ENCODE data around the gene CHMP4B.
A peak's percentile ranks its signal among the peaks of the same experiment; 100 is the strongest.

Gene CHMP4B

GRCh38 chr20:33787253-33787891, 23.8 kb upstream of the CHMP4B start:
- no peak for DNase-seq (ENCODE audit: low spot score)
- POLR2A ChIA-PET (ENCODE audit: low non-redundant PET): no interaction called here
- no peak for TF ChIP-seq CTCF (conservative IDR thresholded peaks at IDR 0.05; ENCODE audit: low read depth)
- CTCF ChIA-PET: interaction anchor here (0.6 kb wide), 2 partner anchors 8 to 240 kb away, joined by 3 read pairs; no protein-coding TSS in a partner anchor
- H3K27ac ChIP-seq: peak overlapping the region; percentile 96; the same call in 1 of the 2 replicates

DNA sequence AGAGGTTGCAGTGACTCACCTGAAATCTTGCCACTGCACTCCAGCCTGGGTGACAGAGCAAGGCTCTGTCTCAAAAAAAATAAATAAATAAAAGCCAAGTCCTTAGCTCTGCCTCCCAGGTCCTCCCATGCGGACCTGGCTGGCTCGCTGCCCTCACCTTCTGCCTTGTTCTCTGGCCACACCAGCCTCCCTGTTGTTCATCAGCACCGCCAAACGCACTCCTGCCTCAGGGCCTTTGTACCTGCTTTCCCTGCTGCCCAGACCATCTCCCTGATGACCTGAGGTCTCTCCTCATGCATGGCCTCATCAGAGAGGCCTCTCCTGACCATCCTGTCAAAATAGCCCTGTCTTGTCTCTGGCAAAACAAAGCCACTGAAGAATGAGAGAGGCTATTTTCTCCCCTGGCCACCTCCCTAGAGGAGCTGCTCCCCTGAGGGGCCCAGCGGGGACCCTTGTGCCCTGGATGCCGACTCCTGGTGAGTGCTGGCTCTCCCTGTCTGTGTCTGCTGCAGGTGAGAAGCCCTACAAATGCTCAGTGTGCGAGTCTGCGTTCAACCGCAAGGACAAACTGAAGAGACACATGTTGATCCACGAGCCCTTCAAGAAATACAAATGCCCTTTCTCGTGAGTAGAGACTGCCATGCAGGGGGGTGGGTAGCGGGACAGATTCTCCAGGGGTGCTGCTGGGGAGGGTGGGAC, 22.6 kb upstream of the CHMP4B start:
- DNase-seq (ENCODE audit: low spot score): no peak

GRCh38 chr20:33789109-33789857, 21.9 kb upstream of the CHMP4B start:
- CTCF ChIA-PET: interaction anchor here (0.5 to 1.6 kb wide), 8 partner anchors 22 to 340 kb away, joined by 3 to 12 read pairs (median 4); partner anchors contain the start of gene CHMP4B
- peak; percentile 100 for DNase-seq (ENCODE audit: low spot score)
- no peak for TF ChIP-seq CTCF (conservative IDR thresholded peaks at IDR 0.05; ENCODE audit: low read depth)
- POLR2A ChIA-PET (ENCODE audit: low non-redundant PET): interaction anchor here (0.7 to 1.3 kb wide), 4 partner anchors 22 to 60 kb away, joined by 3 to 6 read pairs (median 4); partner anchors contain the start of gene CHMP4B
- H3K27ac ChIP-seq: peak overlapping the region; percentile 96

More for the DNA sequence above, 22.6 kb upstream of the CHMP4B start:
- POLR2A ChIA-PET (ENCODE audit: low non-redundant PET): interaction anchor here (1.3 kb wide), 1 partner anchor 56 kb away, joined by 4 read pairs; no protein-coding TSS in a partner anchor
- TF ChIP-seq CTCF (conservative IDR thresholded peaks at IDR 0.05; ENCODE audit: low read depth): no peak
- peak overlapping the region; percentile 96 for H3K27ac ChIP-seq
- CTCF ChIA-PET: interaction anchor here (0.6 to 1.6 kb wide), 2 partner anchors 40 to 121 kb away, joined by 3 to 4 read pairs; no protein-coding TSS in a partner anchor

DNA sequence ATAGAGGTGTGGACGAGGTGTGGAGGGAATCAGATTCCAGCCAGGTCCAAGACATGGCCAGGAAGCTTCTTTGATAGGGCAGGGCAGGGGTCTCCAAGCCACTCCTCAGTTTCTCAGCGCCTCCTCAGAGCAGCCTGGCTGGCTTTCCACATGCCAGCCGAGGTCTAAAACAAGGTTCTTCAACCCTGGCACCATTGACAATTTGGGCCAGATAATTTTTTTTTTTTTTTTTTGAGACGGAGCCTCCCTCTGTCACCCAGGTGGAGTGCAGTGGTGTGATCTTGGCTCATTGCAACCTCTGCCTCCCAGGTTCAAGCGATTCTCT, 21.3 kb upstream of the CHMP4B start:
- CTCF ChIA-PET: interaction anchor here (0.6 to 1.6 kb wide), 7 partner anchors 21 to 339 kb away, joined by 3 to 12 read pairs (median 4); partner anchors contain the start of gene CHMP4B
- POLR2A ChIA-PET (ENCODE audit: low non-redundant PET): interaction anchor here (0.7 to 1.3 kb wide), 4 partner anchors 21 to 59 kb away, joined by 3 to 6 read pairs (median 4); partner anchors contain the start of gene CHMP4B
- no peak for DNase-seq (ENCODE audit: low spot score)
- H3K27ac ChIP-seq: peak overlapping the region; percentile 96
- TF ChIP-seq CTCF (conservative IDR thresholded peaks at IDR 0.05; ENCODE audit: low read depth): no peak

GRCh38 chr20:33790566-33790965, 20.6 kb upstream of the CHMP4B start:
- peak; percentile 34 for DNase-seq (ENCODE audit: low spot score)
- CTCF ChIA-PET: interaction anchor here (0.6 to 0.9 kb wide), 3 partner anchors 58 to 291 kb away, joined by 4 to 5 read pairs (median 5); no protein-coding TSS in a partner anchor
- peak overlapping the region; percentile 96 for H3K27ac ChIP-seq
- POLR2A ChIA-PET (ENCODE audit: low non-redundant PET): no interaction called here
- TF ChIP-seq CTCF (conservative IDR thresholded peaks at IDR 0.05; ENCODE audit: low read depth): no peak

DNA sequence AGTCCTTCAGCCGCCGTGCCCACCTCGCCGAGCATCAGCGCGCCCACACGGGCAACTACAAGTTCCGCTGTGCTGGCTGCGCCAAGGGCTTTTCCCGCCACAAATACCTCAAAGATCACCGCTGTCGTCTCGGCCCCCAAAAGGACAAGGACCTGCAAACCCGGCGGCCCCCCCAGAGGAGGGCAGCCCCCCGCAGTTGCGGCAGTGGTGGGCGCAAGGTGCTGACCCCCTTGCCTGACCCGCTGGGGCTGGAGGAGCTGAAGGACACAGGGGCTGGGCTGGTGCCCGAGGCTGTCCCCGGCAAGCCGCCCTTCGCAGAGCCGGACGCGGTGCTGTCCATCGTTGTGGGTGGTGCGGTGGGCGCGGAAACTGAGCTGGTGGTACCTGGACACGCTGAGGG, 20.1 kb upstream of the CHMP4B start:
- ChIA-PET POLR2A (ENCODE audit: low non-redundant PET) (no interaction called here), CTCF (interaction anchor here (0.6 to 0.7 kb wide), 2 partner anchors 123 to 291 kb away, joined by 4 to 5 read pairs; no protein-coding TSS in a partner anchor)
- peak overlapping the region; percentile 96 for H3K27ac ChIP-seq
- DNase-seq (ENCODE audit: low spot score): no peak
- TF ChIP-seq CTCF (conservative IDR thresholded peaks at IDR 0.05; ENCODE audit: low read depth): no peak

Data from RWPE1 (cell line).